Measurements from ENCODE around the gene RPS6KA2.

RPS6KA2 gene

GRCh38 chr6:166488076-166488685 is 138.9 kb downstream of the RPS6KA2 start:
- peak; percentile 54 to 61 for DNase-seq (ENCODE audit: low read depth in 2 of 2)

- no peak for DNase-seq (ENCODE audit: low read depth in 2 of 2)
Measured at GRCh38 chr6:166487148-166487547, 139.9 kb downstream of the RPS6KA2 start.

DNA sequence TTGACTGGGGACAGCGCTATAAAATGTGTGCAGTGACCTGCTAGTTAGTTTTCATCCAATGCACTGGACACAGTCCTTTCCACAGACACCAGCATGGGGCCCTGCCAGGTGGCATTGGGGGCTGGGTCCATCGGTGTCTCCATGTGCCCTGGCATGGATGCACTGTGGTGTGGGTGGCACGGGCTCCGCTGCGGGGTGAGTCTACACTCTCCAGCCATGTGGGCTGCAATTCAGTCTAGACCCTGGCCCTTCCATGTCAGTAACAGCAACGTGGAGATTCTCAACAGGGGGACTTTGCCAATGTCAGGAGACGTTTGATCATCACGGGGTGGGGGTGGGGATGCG is 140.5 kb downstream of the RPS6KA2 start:
- no peak for DNase-seq (ENCODE audit: low read depth in 2 of 2)

- no peak for DNase-seq (ENCODE audit: low read depth in 2 of 2)
Measured at GRCh38 chr6:166485651-166486535, 141.2 kb downstream of the RPS6KA2 start.

- no peak for DNase-seq (ENCODE audit: low read depth in 2 of 2)
Measured at GRCh38 chr6:166484863-166485262, 142.2 kb downstream of the RPS6KA2 start.

GRCh38 chr6:166483573-166484250 is 143.3 kb downstream of the RPS6KA2 start:
- DNase-seq (ENCODE audit: low read depth in 2 of 2) = no peak

DNA sequence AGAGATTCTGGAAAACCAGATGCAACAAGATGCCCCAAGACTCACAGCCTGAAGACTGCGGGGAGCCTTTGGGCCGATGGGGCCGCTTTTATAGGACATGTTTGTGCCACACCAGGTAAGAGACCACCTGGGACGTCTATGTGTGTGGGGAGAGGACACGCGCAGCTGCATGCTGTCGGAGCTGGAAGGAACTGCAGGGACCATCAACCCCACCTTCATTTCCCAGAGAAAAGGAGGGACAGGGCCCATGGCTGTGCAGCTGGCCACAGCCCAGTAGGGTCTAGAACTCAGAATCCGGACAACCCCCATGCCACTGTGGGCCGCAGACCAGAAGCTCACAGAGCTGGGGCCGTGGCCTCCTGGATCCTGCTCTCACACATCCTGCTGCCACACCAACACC is 144.0 kb downstream of the RPS6KA2 start:
- no peak for DNase-seq (ENCODE audit: low read depth in 2 of 2)

- no peak for DNase-seq (ENCODE audit: low read depth in 2 of 2)
Measured at GRCh38 chr6:166478782-166479592, 148.1 kb downstream of the RPS6KA2 start.

DNA sequence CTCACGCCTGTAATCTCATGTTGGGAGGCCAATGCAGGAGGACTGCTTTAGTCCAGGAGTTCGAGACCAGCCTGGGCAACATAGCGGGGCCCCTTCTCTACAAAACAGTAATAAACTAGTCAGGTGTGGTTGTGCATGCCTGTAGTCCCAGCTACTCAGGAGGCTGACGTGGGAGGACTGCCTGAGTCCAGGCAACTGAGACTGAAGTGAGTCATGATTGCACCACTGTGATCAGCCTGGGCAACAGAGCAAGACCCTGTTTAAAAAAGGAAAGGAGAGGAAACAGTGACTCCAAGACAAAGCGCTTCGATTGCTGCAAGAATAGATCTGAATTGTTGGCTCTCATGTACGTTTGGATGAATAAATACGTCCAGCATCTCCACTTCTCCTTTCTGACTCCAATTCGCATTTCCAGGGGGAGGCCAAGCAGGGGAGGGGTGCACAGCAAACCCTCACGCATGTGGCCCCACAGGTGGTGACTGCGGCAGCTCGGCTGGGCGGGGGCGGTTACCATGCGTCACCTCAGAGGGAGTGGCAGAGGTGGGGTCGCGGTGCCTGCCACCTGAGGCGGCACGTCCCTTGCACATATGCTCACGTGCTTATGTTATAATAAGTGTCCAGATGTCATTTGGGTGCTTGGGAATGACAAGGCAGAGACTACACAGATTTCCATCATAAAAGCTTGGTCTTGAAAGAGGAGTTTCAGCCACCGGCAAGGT is 149.2 kb downstream of the RPS6KA2 start:
- DNase-seq (ENCODE audit: low read depth in 2 of 2) = no peak

DNA sequence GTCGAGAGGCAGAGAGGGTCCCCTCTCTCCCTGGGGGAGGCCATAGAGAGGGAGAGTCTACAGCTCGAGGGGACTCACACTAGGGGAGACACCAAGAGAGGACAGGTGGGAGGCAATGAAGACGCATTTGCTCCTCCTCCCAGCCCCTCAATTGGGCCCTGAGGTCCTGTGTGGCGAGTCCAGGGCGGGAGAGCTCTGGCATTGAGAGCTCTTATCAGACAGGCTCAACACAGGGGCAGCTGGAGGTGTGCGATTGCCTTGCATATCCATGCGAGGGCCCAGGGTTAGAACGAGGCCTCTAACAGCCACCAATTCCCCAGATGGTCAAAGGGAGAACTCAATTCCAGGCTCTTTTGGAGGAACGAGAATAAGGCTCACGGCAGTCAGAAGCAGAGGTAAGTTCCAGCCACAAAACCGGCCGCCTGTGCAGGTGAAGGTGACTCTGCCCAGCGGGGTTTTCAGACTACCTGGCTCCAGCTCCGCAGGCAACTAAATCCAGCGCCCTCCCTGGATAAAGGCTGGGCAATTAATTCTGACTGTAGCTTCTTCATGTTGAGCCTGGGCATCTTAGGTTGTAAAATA is 150.3 kb downstream of the RPS6KA2 start:
- no peak for DNase-seq (ENCODE audit: low read depth in 2 of 2)

DNA sequence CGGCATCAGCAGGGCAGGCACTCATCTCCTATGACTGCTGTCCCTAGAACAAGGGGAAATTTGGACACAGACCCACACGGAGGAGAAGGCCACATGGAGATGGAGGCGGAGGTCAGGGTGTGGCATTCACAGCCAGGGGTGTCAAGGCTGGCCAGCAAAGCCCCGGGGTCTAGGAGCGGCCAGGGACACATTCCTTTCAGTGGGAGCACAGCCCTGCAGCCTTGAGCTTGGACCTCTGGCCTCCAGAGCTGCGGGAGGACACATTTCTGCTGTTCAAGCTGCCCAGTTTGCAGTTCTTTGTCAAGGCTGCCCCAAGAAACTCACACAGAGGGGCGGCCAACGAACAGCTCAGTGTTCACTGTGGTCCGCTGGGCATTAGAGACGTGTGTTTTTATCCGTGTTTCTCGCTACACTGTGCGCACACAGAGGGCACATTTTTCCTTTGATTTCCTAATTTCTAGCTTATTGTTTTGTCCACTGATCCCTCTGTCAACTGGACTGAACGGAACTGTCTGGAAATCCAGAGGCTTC is 150.9 kb downstream of the RPS6KA2 start:
- DNase-seq (ENCODE audit: low read depth in 2 of 2) = no peak

DNA sequence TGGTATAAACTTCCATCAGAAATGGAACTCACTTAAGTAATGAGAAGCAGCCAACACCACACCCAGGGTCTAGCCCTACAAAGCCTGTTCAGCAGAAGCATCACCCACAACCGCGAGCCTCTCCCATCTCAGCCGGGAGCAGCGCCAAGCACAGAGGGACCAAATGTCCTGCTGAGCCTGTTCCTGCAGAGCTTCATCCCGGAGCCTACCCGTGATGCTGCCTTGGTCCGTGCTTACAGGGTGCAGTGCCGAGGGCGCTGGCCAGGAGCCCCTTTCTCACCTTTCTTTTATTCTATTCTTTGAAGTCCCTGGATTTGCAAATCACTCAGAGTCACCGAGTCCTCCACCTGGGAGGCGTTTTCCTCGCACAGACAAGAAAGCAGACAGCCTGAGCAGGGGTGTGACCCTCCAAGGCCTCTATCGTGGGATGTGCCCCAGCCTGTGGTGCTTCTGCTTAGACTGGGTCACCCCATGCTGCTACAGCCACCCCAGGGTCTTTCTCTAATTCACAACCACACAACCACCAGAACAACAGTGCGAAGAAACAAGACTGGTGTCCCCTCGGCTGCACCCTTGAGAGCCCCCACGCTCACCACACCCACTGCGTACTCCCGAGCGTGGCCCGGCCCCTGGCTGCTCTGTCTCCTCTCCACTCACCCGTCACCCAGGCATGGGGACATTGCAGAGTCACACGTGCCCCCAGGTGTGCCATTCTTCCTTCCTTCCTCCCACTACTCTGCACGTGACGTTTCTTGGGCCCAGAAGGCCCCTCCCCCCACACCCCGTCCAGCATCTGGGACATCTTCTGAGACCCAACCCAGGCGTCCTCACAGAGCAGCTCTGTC is 152.1 kb downstream of the RPS6KA2 start:
- no peak for DNase-seq (ENCODE audit: low read depth in 2 of 2)

DNA sequence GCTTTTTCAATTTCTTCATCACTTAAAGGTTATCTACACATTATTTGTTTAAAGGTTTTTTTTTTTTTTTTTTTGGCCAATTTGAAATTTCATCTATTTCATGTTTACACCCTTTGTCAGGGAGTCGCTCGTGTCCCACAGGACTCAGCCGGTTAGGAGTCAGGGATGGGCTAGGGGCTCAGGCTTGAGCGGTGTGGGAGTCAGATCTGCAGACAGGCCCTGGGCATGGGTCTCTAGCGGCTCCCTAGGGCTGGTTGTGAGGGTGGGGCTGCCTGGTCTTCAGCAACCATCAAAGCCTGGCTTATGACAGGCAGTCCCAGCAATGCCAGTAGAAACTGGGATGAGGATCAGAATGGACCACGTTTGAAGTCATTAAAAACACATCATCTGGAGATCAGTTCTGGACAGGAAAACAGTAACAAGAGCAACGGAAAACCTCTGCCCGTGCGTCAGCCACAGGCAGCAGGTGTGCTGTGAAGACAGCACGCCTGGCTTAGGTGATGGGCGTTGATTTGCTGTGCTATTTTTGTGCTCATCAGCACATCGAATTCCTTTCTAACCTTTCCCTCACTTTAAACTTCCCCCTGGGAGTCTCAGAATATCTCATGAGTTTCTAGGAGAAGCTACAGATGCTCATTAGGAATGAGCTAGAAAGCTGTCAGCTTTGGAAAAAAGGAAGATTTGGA is 153.0 kb downstream of the RPS6KA2 start:
- no peak for DNase-seq (ENCODE audit: low read depth in 2 of 2)

DNA sequence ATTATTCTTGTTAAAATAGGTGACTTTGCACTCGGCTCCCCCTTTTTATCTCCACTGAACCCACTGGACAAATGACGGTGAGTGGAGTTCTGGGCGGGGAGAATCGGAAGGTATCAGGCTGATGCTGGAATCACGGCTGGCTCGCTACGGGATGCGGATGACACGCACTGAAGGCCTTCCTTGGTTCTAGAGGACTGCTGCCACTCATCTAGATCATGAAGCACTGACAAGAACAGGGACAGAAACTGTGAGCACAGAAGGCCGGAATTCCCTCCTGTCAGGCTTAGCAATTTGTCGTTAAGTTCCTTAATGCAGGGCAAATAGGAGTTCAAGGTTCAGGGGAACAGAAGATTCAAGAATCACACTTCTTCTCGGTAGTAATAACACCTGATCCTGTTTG is 154.4 kb downstream of the RPS6KA2 start:
- no peak for DNase-seq (ENCODE audit: low read depth in 2 of 2)

- DNase-seq (ENCODE audit: low read depth in 2 of 2) = no peak
Measured at GRCh38 chr6:166471797-166472260, 155.2 kb downstream of the RPS6KA2 start.

DNA sequence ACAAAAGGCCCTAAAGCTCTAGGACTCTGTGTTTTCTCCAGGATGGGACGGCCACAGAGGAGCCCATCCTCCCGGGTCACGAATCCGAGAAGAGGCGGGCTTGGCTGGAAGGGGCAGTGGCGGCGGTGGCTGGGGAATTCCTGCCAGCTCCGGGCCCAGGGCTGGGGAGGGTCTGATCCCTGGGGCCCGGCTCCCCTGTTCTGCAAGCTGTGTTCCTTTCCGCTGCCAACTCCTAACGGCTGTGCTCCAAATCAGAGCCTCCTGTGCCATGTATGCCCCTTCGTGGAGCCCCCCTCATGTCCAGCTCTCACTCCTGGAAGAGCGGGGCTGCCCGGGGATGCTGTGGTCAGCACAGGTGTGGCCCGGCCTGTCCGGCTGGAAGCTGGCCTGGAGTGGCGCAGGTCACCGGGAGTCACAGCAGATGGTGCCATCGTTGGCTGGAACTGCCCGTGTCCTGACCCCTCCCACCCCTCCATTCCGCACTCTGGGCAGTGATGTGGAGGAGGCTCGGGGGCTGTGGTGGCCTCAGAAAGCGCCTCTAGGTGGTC is 156.1 kb downstream of the RPS6KA2 start:
- no peak for DNase-seq (ENCODE audit: low read depth in 2 of 2)

GRCh38 chr6:166470029-166470862 is 156.8 kb downstream of the RPS6KA2 start:
- DNase-seq (ENCODE audit: low read depth in 2 of 2) = no peak

- DNase-seq (ENCODE audit: low read depth in 2 of 2) = no peak
Measured at GRCh38 chr6:166469426-166469961, 157.6 kb downstream of the RPS6KA2 start.
